ENCODE measurements around the gene SLC6A2. TPM values are rescaled to one million over a fixed set of nuclear protein-coding genes. Genes with fewer than 3 reads are reported as not detected.

SLC6A2 gene
- total and polyA plus RNA-seq, 9 donors, result 0.65 to 3.0 (median 1.7) TPM

DNA sequence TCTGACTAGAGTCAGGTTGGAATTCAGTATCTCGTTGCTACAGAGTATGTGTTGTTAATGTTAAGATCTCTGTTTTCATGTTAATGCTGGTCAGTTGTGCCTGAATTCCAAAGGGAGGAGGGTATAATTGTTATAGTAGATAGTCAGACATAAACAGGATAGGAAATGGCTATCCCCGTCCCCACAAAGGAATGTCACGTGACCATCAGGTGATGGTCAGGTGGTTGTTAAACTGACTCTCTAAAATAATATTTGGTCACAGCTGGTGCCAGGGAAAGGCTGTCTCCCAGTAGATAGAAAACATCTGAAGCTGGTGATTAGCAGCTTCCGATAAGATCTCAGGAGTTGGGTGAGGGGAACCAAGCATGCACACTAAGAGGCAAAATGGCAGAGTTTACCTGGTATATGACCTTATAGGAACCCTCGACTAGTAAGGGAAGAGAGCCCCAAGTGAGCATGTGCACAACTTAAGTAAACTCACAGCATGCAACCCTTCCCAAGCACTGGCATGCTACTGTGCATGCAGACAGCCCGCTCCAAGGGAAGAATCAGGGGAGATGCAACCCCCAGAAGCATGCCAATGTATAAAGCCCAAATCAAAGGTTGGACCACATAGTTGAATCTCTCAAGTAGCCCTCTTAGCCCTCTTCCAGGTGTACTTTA is 27.4 kb upstream of the SLC6A2 start:
- DNase-seq, result no peak
- Histone ChIP-seq H3K4me3 (ENCODE audit: low read length) (no peak overlapping the region), H3K9me3 (replicated peaks; ENCODE audit: control insufficient read depth, low read depth, low read length) (peaks cover 6% of the 10 kb centered on the region), H3K27me3 (ENCODE audit: control insufficient read depth, insufficient read depth, low read length) (peaks cover 3% of the 10 kb centered on the region), H3K36me3 (ENCODE audit: control insufficient read depth, insufficient read depth, low read length) (no peaks in the 10 kb centered on the region), H3K27ac (ENCODE audit: low read length) (no peak overlapping the region), H3K4me1 (ENCODE audit: control insufficient read depth, insufficient read depth, low read length) (no peaks in the 10 kb centered on the region)
- 86% methylated on average over 4 of the region's 6 CpGs for WGBS (ENCODE audit: insufficient coverage)

- no peak overlapping the region for H3K27ac ChIP-seq (ENCODE audit: low read length)
- H3K4me3 ChIP-seq (ENCODE audit: low read length), result no peak overlapping the region
- no peaks in the 10 kb centered on the region for H3K4me1 ChIP-seq (ENCODE audit: control insufficient read depth, insufficient read depth, low read length)
- H3K36me3 ChIP-seq (ENCODE audit: control insufficient read depth, insufficient read depth, low read length), result no peaks in the 10 kb centered on the region
- H3K27me3 ChIP-seq (ENCODE audit: control insufficient read depth, insufficient read depth, low read length), result peaks cover 3% of the 10 kb centered on the region
- peaks cover 6% of the 10 kb centered on the region for H3K9me3 ChIP-seq (replicated peaks; ENCODE audit: control insufficient read depth, low read depth, low read length)
- no peak for DNase-seq
These were observed 25.0 kb upstream of the SLC6A2 start for GRCh38 chr16:55630774-55631173.

GRCh38 chr16:55632259-55632658 is 23.5 kb upstream of the SLC6A2 start:
- Histone ChIP-seq H3K36me3 (ENCODE audit: control insufficient read depth, insufficient read depth, low read length) (no peaks in the 10 kb centered on the region), H3K9me3 (replicated peaks; ENCODE audit: control insufficient read depth, low read depth, low read length) (peaks cover 6% of the 10 kb centered on the region), H3K27me3 (ENCODE audit: control insufficient read depth, insufficient read depth, low read length) (peaks cover 5% of the 10 kb centered on the region), H3K4me1 (ENCODE audit: control insufficient read depth, insufficient read depth, low read length) (no peaks in the 10 kb centered on the region), H3K4me3 (ENCODE audit: low read length) (no peak overlapping the region), H3K27ac (ENCODE audit: low read length) (no peak overlapping the region)
- DNase-seq, result no peak

- no peak overlapping the region for H3K4me3 ChIP-seq (ENCODE audit: low read length)
- H3K4me1 ChIP-seq (ENCODE audit: control insufficient read depth, insufficient read depth, low read length), result no peaks in the 10 kb centered on the region
- H3K36me3 ChIP-seq (ENCODE audit: control insufficient read depth, insufficient read depth, low read length), result no peaks in the 10 kb centered on the region
- no peak for DNase-seq
- peaks cover 6% of the 10 kb centered on the region for H3K9me3 ChIP-seq (replicated peaks; ENCODE audit: control insufficient read depth, low read depth, low read length)
- peaks cover 7% of the 10 kb centered on the region for H3K27me3 ChIP-seq (ENCODE audit: control insufficient read depth, insufficient read depth, low read length)
- H3K27ac ChIP-seq (ENCODE audit: low read length), result no peak overlapping the region
These were observed 21.6 kb upstream of the SLC6A2 start for GRCh38 chr16:55634193-55634592.

DNA sequence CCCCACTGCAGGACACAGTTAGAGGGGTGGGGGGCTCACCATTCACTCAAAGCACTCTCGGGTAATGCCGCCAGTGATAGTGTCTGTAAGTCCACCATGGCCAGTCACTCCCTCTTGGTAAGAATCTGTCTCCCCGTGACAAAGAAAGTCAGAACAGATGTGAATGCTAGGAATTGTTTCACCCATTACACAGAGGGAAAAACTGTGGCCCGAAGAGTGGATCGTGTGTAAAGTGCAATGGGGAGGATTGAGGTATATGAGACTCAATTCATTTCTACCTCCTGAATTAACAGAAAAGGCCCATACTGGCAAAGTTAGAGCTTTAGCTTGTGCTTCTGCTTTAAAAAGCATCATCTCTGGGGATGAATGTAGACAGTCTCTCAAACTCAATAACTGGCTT is 17.5 kb upstream of the SLC6A2 start:
- no peak overlapping the region for H3K27ac ChIP-seq (ENCODE audit: low read length)
- peaks cover 11% of the 10 kb centered on the region for H3K27me3 ChIP-seq (ENCODE audit: control insufficient read depth, insufficient read depth, low read length)
- H3K36me3 ChIP-seq (ENCODE audit: control insufficient read depth, insufficient read depth, low read length), result no peaks in the 10 kb centered on the region
- no peaks in the 10 kb centered on the region for H3K9me3 ChIP-seq (replicated peaks; ENCODE audit: control insufficient read depth, low read depth, low read length)
- no peak for DNase-seq
- 72% methylated on average over 2 of the region's 5 CpGs for WGBS (ENCODE audit: insufficient coverage)
- H3K4me3 ChIP-seq (ENCODE audit: low read length), result no peak overlapping the region
- no peaks in the 10 kb centered on the region for H3K4me1 ChIP-seq (ENCODE audit: control insufficient read depth, insufficient read depth, low read length)

GRCh38 chr16:55640701-55641327 is 15.0 kb upstream of the SLC6A2 start:
- DNase-seq, result no peak
- Histone ChIP-seq H3K4me3 (ENCODE audit: low read length) (no peak overlapping the region), H3K9me3 (replicated peaks; ENCODE audit: control insufficient read depth, low read depth, low read length) (no peaks in the 10 kb centered on the region), H3K27ac (ENCODE audit: low read length) (no peak overlapping the region), H3K36me3 (ENCODE audit: control insufficient read depth, insufficient read depth, low read length) (no peaks in the 10 kb centered on the region), H3K27me3 (ENCODE audit: control insufficient read depth, insufficient read depth, low read length) (peaks cover 11% of the 10 kb centered on the region), H3K4me1 (ENCODE audit: control insufficient read depth, insufficient read depth, low read length) (no peaks in the 10 kb centered on the region)
- WGBS (ENCODE audit: insufficient coverage), result 82% methylated on average over 3 of the region's 9 CpGs

DNA sequence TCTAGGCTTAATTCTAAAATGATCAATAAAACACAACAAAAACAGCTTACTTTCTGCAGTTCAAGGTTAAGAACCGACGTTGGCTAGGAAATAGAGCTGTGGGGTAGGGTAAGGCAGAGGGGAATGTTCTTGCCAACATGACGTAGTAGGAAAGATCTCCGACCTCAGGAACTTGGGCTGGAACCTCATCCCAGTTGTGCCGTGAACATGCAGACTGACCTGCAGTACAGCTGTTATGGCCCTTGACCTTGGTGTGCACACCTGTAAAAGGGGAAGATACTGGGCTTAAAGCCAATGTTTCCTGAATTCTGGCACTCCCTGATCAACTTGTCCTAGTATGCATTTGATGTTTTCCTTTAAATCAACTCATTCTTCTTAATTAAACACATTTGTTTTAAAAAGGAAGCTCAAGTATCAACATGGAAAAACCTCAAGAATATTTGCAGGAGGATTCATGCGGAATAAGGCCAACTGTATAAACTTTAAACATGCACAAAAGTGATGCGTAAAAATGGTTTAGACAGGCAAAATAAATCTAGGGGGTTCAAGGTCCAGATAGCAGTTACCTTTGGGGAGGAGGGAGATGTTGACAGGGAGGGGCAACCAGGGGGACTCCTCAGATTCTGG is 14.2 kb upstream of the SLC6A2 start:
- no peak overlapping the region for H3K4me3 ChIP-seq (ENCODE audit: low read length)
- WGBS (ENCODE audit: insufficient coverage), result 67% methylated on average over 6 of the region's 7 CpGs
- no peak overlapping the region for H3K27ac ChIP-seq (ENCODE audit: low read length)
- no peaks in the 10 kb centered on the region for H3K4me1 ChIP-seq (ENCODE audit: control insufficient read depth, insufficient read depth, low read length)
- H3K36me3 ChIP-seq (ENCODE audit: control insufficient read depth, insufficient read depth, low read length), result no peaks in the 10 kb centered on the region
- H3K27me3 ChIP-seq (ENCODE audit: control insufficient read depth, insufficient read depth, low read length), result peaks cover 11% of the 10 kb centered on the region
- no peak for DNase-seq
- no peaks in the 10 kb centered on the region for H3K9me3 ChIP-seq (replicated peaks; ENCODE audit: control insufficient read depth, low read depth, low read length)

DNA sequence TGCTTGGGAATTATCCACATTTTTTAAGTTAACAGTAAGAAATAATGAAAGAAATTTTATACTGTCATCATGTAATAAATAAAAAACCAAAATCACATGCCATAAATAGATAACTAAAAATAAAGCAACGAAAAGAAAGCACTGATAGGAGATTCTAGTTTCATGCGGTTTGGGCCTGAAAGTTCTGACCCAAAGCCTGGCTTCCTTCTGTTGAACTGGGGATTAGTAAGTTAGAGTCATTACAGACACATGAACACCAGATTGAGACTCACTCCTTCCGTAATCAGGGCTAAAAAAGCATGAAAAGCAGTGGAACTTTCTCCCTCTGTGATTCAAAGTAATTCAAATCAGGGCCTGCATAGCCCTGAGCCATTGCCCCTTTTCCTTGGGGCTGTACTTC is 13.2 kb upstream of the SLC6A2 start:
- Histone ChIP-seq H3K36me3 (ENCODE audit: control insufficient read depth, insufficient read depth, low read length) (no peaks in the 10 kb centered on the region), H3K27me3 (ENCODE audit: control insufficient read depth, insufficient read depth, low read length) (peaks cover 8% of the 10 kb centered on the region), H3K27ac (ENCODE audit: low read length) (no peak overlapping the region), H3K4me3 (ENCODE audit: low read length) (no peak overlapping the region), H3K9me3 (replicated peaks; ENCODE audit: control insufficient read depth, low read depth, low read length) (no peaks in the 10 kb centered on the region), H3K4me1 (ENCODE audit: control insufficient read depth, insufficient read depth, low read length) (no peaks in the 10 kb centered on the region)
- 86% methylated on average over 1 of the region's 3 CpGs for WGBS (ENCODE audit: insufficient coverage)
- DNase-seq, result no peak

DNA sequence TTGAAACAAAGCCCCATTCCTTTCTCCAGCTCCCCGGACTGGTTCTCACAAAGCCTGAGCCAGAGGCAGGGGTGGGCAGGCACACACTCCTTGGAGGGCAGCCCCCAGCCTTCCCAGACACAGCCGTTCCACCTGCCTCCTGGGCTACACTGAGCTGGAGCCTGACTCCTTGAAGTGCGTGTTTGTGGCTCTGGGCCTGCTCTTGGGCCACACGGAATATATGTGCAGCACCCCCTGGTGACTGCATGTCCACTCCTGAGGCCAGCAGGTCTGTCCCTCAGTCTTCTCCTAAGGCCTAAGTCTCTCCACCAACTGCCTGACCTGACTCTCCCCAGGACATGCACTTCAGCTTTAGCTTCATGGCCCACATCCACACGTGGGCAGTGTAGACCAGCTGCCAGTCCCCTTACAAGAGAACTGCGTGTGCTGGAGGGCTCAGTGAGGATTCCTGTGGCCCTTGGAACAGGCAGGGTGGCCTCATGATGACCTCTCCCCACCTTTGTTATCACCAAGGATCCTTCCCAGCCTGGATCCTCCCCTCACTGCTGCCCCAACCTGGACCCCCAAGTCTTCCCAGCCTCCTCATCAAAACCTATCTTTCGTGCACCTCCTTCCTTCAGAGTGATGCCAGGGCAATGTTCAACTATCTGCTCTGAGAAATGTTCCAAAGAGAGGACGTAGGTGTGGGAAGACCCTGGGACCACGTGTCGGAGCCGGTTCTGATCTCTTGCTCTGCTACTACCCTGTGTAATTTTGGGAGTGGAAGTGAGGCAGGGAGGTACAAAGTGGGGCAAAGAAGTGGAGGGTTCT is 12.4 kb upstream of the SLC6A2 start:
- H3K36me3 ChIP-seq (ENCODE audit: control insufficient read depth, insufficient read depth, low read length), result no peaks in the 10 kb centered on the region
- 72% methylated on average over 11 of the region's 11 CpGs for WGBS (ENCODE audit: insufficient coverage)
- H3K27me3 ChIP-seq (ENCODE audit: control insufficient read depth, insufficient read depth, low read length), result peaks cover 8% of the 10 kb centered on the region
- no peak for DNase-seq
- H3K27ac ChIP-seq (ENCODE audit: low read length), result no peak overlapping the region
- no peak overlapping the region for H3K4me3 ChIP-seq (ENCODE audit: low read length)
- H3K9me3 ChIP-seq (replicated peaks; ENCODE audit: control insufficient read depth, low read depth, low read length), result no peaks in the 10 kb centered on the region
- H3K4me1 ChIP-seq (ENCODE audit: control insufficient read depth, insufficient read depth, low read length), result no peaks in the 10 kb centered on the region

GRCh38 chr16:55645986-55646385 is 9.8 kb upstream of the SLC6A2 start:
- WGBS (ENCODE audit: insufficient coverage), result 20% methylated on average over 1 of the region's 4 CpGs
- Histone ChIP-seq H3K4me3 (ENCODE audit: low read length) (no peak overlapping the region), H3K27ac (ENCODE audit: low read length) (no peak overlapping the region), H3K27me3 (ENCODE audit: control insufficient read depth, insufficient read depth, low read length) (peaks cover 11% of the 10 kb centered on the region), H3K36me3 (ENCODE audit: control insufficient read depth, insufficient read depth, low read length) (no peaks in the 10 kb centered on the region), H3K9me3 (replicated peaks; ENCODE audit: control insufficient read depth, low read depth, low read length) (no peaks in the 10 kb centered on the region), H3K4me1 (ENCODE audit: control insufficient read depth, insufficient read depth, low read length) (no peaks in the 10 kb centered on the region)
- DNase-seq, result no peak

Measured in muscle of leg (tissue), 11 donors.